Umbilical cord (tissue), 2 donors: ENCODE results near the gene KIT. TPM values are rescaled to one million over a fixed set of nuclear protein-coding genes. Genes with fewer than 3 reads are reported as not detected.

Experiments
- DNase-seq: peaks from one replicate; pipeline ENCODE4 v3.0.0-alpha.2; 2015; ENCODE audit warnings: low spot score
- total RNA-seq: library from RNA; depleted of rRNA; stranded (reverse); fragments of >200 nt; gene quantifications from one replicate; pipeline ENCODE4 v1.2.3, GENCODE V29; 2014; ENCODE audit warnings: low replicate concordance; ENCODE audit not compliant: insufficient read depth

The KIT gene
- total RNA-seq, 1 donor from 2014 or later: 6.3 TPM

GRCh38 chr4:54703182-54703581 lies 45.4 kb downstream of the KIT start:
- DNase-seq: no peak

- DNase-seq: no peak
These were observed 49.6 kb downstream of the KIT start for GRCh38 chr4:54707406-54707805.

- no peak for DNase-seq
These were observed 50.9 kb downstream of the KIT start for GRCh38 chr4:54708339-54709279.

- no peak for DNase-seq
These were observed 51.6 kb downstream of the KIT start for GRCh38 chr4:54709400-54709799.

GRCh38 chr4:54712206-54712605 lies 54.4 kb downstream of the KIT start:
- DNase-seq: no peak

- no peak for DNase-seq
These were observed 56.9 kb downstream of the KIT start for GRCh38 chr4:54714631-54715030.

- DNase-seq: no peak
These were observed 58.8 kb downstream of the KIT start for GRCh38 chr4:54716478-54717065.

- DNase-seq: no peak
These were observed 59.9 kb downstream of the KIT start for GRCh38 chr4:54717694-54718093.

- DNase-seq: no peak
These were observed 61.6 kb downstream of the KIT start for GRCh38 chr4:54719378-54719777.

GRCh38 chr4:54723220-54723619 lies 65.5 kb downstream of the KIT start:
- DNase-seq: no peak

- no peak for DNase-seq
These were observed 66.1 kb downstream of the KIT start for GRCh38 chr4:54723820-54724219.

GRCh38 chr4:54726907-54727306 lies 69.2 kb downstream of the KIT start:
- no peak for DNase-seq

- DNase-seq: no peak
These were observed 69.6 kb downstream of the KIT start for GRCh38 chr4:54727346-54727745.

GRCh38 chr4:54728368-54728767 lies 70.6 kb downstream of the KIT start:
- no peak for DNase-seq

GRCh38 chr4:54729256-54729655 lies 71.5 kb downstream of the KIT start:
- DNase-seq: no peak

GRCh38 chr4:54730581-54730980 lies 72.8 kb downstream of the KIT start:
- DNase-seq: no peak

- no peak for DNase-seq
These were observed 73.8 kb downstream of the KIT start for GRCh38 chr4:54731552-54731951.

- DNase-seq: peak; percentile 8
These were observed 74.2 kb downstream of the KIT start for GRCh38 chr4:54731976-54732375.

GRCh38 chr4:54737421-54737820 lies 79.7 kb downstream of the KIT start:
- DNase-seq: no peak

- no peak for DNase-seq
These were observed 83.4 kb downstream of the KIT start for GRCh38 chr4:54741202-54741601.

- peak; percentile 12 for DNase-seq
These were observed 85.1 kb downstream of the KIT start for GRCh38 chr4:54742636-54743399.

- no peak for DNase-seq
These were observed 85.8 kb downstream of the KIT start for GRCh38 chr4:54743562-54743961.
